Fibroblast of lung (primary cell): ENCODE results near the gene TSPAN9.

Source experiments
- CTCF ChIP-seq, 2 donors: IDR thresholded peaks in 1 of 2; conservative IDR thresholded peaks in 1 of 2; 1 replicate in 1 of 2; 2 replicates in 1 of 2; pipeline ENCODE4 v1.5.1; 2011 to 2012; ENCODE audit warnings: low read length in 2 of 2, control low read depth in 1 of 2, inconsistent platforms in 1 of 2, low read depth in 1 of 2, mild to moderate bottlenecking in 1 of 2
- EZH2 ChIP-seq: IDR thresholded peaks from 2 replicates; pipeline ENCODE4 v1.5.1; 2012; ENCODE audit warnings: low read length, control low read depth, mild to moderate bottlenecking; ENCODE audit errors: missing control alignments

GRCh38 chr12:3214526-3215365 is 137.6 kb downstream of the TSPAN9 start:
- TF ChIP-seq CTCF (conservative IDR thresholded peaks at IDR 0.05 in 1 of 2, IDR thresholded peaks at IDR 0.05 in 1 of 2; ENCODE audit: low read depth in 1 of 2, low read length in 2 of 2) (no peak), EZH2 (no peak)
